Esophagus squamous epithelium (tissue), 4 donors: ENCODE measurements around the gene CPEB3.
"Not testable (repeated sequence)": the region's sequence is repeated elsewhere in the genome, so short reads cannot be mapped to it uniquely, and the experiment has no call there.

ENCODE experiments used
- CTCF ChIP-seq, 6 experiments: fragments of 450-650 bp in 4 of 6; fragments of 200-600 bp in 2 of 6; sonication (generic) in 2 of 6; IDR thresholded peaks; one replicate each; pipeline ENCODE4 v1.5.1; 2016 to 2019; ENCODE audit warnings: antibody characterized with exemption in 6 of 6, mild to moderate bottlenecking in 4 of 6, moderate library complexity in 4 of 6
- POLR2A ChIP-seq, 4 donors: fragments of 450-650 bp; IDR thresholded peaks; one replicate each; pipeline ENCODE4 v1.6.1; 2017; ENCODE audit warnings: antibody characterized with exemption in 4 of 4, mild to moderate bottlenecking in 4 of 4, moderate library complexity in 3 of 4

- not testable (repeated sequence) for TF ChIP-seq CTCF, POLR2A (IDR thresholded peaks at IDR 0.05)
Measured at GRCh38 chr10:92033070-92033469, 257.8 kb downstream of the CPEB3 start.
